Ovary (tissue), 3 donors: Measurements from ENCODE around the gene MAGI1.

Experiments
- CTCF ChIP-seq, 3 donors: fragments of 450-650 bp in 2 of 3; fragments of 200-600 bp in 1 of 3; IDR thresholded peaks; one replicate each; pipeline versions ENCODE4 v1.5.1 to v1.8.0; 2016 to 2022; ENCODE audit warnings: antibody characterized with exemption in 3 of 3, mild to moderate bottlenecking in 1 of 3
- EP300 ChIP-seq: sonication (generic); formaldehyde crosslinking; IDR thresholded peaks from one replicate; pipeline ENCODE4 v1.6.1; 2017; ENCODE audit warnings: antibody characterized with exemption
- POLR2A ChIP-seq: fragments of 450-650 bp; IDR thresholded peaks from one replicate; pipeline ENCODE4 v1.6.1; 2017; ENCODE audit warnings: antibody characterized with exemption, mild to moderate bottlenecking, moderate library complexity
- donor health status: DM: no; HTN: no; CAD: no.

GRCh38 chr3:65748326-65748725 is 290.4 kb downstream of the MAGI1 start:
- TF ChIP-seq CTCF (IDR thresholded peaks at IDR 0.05) (no peak), EP300 (no peak), POLR2A (no peak)
